SIG-M5 treated with dmso at 0.1 percent for 504 hours (cell line): ENCODE results near the gene DAZAP1.

Source experiments
- DNase-seq: peaks from one replicate; lab custom pipeline; 2025; ENCODE audit not compliant: unreplicated experiment; lab: John Stamatoyannopoulos, UW

The DAZAP1 gene

GRCh38 chr19:1424192-1424955 lies 17.0 kb downstream of the DAZAP1 start:
- DNase-seq = no peak

DNA sequence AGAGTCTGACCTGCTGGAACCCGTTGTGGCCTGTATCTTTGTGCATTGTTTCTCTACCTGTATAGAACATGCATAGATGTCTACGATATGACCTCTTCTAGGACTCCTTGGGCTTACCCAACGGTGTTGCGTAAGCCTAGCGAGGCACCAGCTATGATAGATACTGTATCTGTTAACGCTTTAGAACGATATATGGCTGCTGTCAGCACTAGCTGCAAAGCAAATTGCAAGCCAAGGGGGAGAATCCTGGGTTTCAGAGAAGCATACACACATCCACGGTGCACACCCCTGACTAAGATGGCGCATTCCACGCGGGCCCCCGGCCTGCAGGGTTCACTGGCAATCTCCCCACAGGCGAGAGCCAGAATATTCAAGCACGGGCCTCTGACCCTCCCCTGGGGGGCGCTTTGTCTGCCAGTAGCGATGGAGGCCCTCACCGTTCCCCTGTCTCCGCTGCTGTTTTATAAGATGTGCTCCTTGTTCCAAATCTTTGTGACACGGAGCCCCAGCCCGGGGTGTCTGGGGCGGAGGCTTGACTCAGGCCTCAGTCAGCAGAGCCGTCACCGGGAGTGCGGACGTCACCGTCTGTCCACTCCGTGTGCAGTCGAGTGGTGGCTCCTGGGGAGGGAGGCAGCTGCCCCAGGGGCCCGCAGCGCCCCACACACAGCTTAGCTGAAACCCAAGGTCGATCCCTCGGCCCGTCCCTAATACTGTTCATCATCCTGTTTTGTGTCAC lies 17.9 kb downstream of the DAZAP1 start:
- no peak for DNase-seq

GRCh38 chr19:1425902-1426301 lies 18.5 kb downstream of the DAZAP1 start:
- DNase-seq = no peak

DNA sequence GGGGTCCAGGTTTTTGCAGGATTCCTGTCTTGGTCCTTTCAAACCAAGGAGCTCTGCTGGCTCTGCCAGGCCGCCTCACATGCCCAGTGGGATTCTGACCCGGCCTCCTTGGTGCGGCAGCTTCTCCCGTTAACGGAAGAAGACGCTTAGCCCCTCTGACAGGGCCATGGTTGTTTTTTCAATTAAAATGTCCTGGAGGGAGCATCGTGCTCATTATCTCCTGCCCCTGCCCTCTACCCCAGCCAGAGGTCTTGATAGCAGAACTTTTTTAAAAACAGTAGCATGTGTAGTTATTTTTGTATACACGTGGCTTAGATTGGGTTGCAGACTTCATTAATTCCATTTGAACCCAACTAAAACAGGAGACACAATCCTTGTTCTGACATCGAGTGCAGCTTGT lies 19.4 kb downstream of the DAZAP1 start:
- DNase-seq = no peak

DNA sequence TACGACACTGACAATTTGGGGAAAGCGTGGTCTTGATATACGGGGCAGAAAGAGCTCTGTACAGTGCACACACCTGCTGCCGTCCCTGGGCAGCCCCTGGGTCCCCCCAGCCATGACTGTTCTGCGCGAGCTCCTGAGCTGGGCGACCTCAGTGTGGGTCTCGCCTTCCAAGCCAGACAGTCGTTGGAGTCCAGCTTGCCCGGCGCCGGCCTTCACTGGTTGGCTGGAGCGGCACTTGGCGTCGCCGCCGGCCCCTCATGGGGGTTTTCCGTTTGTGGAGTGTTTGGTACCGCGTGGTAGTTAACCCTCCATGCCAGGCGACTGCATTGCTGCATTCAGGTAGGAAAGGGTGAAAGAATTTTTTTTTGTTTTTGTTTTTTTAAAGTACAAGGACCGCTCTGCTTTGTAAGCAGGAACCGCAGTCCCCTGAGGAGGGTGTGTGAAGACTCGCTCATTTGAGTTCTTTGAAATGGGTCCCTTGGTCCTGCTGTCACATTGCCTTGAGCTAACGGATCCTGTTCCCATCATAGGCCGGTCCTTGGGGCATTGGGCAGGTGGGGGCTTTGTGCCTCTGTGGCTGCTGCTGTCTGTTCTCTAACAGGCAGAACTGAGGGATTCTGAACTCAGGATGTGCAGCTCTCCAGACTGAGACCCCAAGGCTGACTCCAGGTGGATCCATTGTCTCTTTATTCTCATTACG lies 20.0 kb downstream of the DAZAP1 start:
- DNase-seq = no peak

- no peak for DNase-seq
Measured at GRCh38 chr19:1428738-1429391, 21.5 kb downstream of the DAZAP1 start.

- no peak for DNase-seq
Measured at GRCh38 chr19:1429750-1430149, 22.4 kb downstream of the DAZAP1 start.

DNA sequence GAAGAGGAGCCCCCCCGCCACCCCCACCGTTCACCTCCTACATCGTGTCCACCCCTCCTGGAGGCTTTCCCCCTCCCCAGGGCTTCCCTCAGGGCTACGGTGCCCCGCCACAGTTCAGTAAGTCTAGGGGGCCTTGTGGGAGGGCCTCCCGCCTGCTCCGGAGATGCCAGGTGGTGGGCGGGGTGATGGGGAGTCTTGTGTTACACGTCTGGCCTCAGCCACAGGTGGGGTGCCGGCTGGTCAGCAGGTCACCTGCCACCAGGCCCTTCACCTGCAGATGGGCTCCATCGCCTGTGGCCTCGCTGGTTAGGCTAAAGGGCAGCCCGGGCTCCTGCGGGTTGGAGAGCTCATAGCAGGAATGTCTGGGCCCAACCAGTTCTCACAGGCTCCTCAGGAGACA lies 22.9 kb downstream of the DAZAP1 start:
- DNase-seq = no peak

DNA sequence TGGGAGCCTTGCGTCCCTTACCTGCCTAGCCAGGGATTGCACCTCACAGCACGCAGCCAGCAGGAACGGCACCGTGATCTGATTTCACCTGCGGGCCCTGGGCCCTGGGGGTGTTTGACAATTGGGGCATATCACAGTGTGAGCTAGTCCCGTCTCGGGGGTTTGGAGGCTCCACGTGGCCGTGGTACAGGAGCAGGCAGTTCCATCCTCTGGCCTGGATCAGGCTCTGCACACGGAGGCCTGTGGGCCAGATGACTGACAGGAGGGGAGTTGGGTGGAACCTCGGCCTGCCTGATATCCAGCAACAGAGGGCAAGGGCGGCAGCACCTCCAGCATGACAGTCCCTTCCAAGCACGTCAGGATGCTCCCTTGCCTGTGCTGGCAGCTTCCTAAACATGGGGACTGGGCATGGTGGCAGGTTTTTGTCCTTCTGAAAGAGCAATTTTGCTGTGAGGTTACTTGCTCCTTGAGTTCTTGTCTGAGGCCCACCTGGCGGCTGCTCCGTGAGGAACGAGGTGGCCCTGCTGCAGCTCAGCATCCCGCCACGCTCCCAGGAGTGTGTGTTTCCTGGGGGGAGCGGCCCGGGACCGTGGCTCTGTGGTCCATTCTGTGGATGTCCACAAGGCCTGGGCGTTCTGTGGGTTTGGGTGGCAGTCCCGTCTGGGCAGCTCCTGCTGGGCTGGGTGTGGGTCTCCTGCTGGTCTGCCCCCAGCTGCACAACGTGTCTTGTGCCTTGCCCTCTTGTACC lies 24.5 kb downstream of the DAZAP1 start:
- DNase-seq = no peak

DNA sequence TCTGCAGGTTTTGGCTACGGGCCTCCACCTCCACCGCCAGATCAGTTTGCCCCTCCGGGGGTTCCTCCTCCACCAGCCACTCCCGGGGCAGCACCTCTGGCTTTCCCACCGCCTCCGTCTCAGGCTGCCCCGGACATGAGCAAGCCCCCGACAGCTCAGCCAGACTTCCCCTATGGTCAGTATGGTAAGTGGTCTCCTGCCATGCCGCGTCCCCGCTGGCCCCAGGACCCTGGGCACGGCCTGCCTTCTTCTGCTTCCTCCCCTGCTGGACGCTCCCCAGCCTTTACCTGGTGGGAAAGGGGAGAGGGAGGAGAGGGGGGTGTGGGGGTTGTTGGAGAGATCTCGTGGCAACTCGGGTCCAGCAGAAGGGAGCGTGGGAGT lies 25.1 kb downstream of the DAZAP1 start:
- no peak for DNase-seq

- DNase-seq = no peak
Measured at GRCh38 chr19:1433119-1434039, 26.0 kb downstream of the DAZAP1 start.

DNA sequence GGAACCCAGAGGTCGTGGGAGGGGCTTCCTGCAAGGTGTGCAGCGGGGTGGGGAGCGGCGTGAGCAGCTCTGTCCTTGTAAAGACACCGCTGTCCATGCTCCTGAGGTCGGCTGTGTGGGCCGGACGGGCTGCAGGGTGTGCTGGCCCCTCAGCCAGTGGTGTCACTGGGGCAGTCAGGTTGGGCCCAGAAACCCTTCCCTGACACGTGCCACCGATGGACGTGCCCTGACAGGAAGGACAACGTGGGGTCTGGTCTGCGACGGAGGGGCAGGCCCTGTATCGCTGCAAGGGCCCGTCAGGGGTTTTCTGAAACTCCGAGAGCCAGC lies 26.6 kb downstream of the DAZAP1 start:
- DNase-seq = no peak

GRCh38 chr19:1434577-1435060 lies 27.2 kb downstream of the DAZAP1 start:
- DNase-seq = no peak

GRCh38 chr19:1435378-1435989 lies 28.1 kb downstream of the DAZAP1 start:
- no peak for DNase-seq

DNA sequence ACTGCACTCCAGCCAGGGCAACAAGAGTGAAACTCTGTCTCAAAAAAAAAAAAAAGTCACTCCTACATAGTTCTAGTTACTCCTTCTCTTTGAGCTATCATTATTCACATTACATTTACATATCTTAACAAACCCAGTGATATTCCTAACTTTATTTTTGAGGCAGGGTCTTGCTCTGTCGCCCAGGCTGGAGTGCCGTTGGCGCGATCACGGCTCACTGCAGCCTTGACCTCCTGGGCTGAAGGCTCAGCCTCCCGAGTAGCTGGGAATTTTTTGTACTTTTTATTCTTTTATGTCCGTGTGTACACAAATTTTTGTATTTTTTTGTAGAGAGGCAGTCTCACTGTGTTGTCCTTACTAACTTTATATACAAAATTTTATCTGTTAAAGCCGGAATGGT lies 30.2 kb downstream of the DAZAP1 start:
- no peak for DNase-seq

DNA sequence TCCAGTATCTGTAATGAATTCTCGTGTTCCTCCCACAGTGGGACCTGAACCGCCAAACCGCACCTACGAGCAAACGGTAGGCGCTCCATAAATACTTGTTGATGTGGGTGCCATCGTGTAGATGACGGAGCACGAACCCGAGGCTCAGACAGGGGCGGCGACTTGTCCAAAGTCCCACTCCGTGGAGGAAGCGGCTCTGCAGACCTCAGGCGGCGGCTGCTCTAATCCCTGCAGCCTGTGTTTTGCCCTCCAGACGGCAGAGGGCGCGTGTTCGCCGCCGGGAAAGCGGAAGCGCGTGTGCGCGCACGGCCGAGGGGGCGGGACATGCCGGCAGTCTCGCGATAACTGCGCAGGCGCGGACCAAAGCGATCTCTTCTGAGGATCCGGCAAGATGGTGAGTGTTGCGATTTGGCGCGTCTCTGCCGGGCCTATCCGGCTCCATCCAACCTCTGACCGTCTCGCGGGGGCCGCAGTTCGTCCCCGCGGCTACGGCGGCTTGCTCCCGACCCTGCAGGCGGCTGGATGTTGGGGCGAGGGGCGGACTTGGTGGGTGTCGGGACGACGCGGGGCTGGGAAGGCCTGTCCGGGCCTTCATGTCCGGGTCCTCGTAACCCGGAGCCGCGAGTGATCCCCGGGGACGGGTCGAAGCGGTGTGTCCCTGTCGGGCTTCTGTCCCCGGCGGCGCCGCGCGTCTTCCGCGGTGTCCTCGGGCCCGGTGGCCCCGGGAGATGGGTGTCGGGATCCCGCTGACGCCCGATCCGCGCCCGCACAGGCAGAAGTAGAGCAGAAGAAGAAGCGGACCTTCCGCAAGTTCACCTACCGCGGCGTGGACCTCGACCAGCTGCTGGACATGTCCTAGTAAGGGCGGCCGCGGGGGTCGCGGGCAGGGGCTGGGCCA lies 30.9 kb downstream of the DAZAP1 start, which contains the start of gene RPS15:
Gene RPS15, plus strand, starts transcription at position 362 of the 898 bp plus-strand sequence. Its CDS starts 30 bp downstream, at position 392.
- DNase-seq = peak; percentile 83

DNA sequence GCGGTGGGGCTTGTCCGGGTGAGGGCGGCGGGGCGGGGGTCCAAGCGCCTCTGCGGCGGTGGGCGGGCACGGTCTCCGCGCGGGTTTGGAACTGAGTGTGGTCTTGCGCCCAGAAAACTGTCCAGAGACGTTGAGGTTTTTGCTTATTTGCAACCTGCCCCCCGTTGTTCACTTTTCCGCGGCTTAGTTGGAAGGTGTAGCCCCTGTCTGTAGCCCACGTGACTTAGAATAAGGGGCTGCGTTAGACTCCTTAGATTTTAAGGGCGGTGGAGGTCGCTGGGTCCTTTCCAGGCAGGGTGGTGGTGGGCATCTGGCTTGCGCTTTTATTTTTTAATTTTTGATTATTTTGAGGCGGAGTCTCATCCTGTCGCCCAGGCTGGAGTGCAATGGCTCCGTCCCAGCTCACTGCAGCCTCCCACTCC lies 31.6 kb downstream of the DAZAP1 start:
- DNase-seq = no peak
